ENCODE measurements around the gene NSUN2. TPM values are rescaled to one million over a fixed set of nuclear protein-coding genes. Genes with fewer than 3 reads are reported as not detected.

NSUN2 gene
- total and polyA plus RNA-seq, 10 donors: 42.4 to 77.8 (median 56.9) TPM

GRCh38 chr5:6636293-6636692 is 3.4 kb upstream of the NSUN2 start:
- Histone ChIP-seq H3K4me1 (peaks cover 9 to 64% (median 23%) of the 10 kb centered on the region in 6 donors), H3K4me3 (no peak overlapping the region), H3K36me3 (peaks cover 0 to 3% (median under 1%) of the 10 kb centered on the region in 6 donors), H3K9me3 (no peaks in the 10 kb centered on the region), H3K27me3 (replicated peaks in 1 of 7) (no peaks in the 10 kb centered on the region), H3K27ac (no peak overlapping the region)
- TF ChIP-seq, protein P1, sequence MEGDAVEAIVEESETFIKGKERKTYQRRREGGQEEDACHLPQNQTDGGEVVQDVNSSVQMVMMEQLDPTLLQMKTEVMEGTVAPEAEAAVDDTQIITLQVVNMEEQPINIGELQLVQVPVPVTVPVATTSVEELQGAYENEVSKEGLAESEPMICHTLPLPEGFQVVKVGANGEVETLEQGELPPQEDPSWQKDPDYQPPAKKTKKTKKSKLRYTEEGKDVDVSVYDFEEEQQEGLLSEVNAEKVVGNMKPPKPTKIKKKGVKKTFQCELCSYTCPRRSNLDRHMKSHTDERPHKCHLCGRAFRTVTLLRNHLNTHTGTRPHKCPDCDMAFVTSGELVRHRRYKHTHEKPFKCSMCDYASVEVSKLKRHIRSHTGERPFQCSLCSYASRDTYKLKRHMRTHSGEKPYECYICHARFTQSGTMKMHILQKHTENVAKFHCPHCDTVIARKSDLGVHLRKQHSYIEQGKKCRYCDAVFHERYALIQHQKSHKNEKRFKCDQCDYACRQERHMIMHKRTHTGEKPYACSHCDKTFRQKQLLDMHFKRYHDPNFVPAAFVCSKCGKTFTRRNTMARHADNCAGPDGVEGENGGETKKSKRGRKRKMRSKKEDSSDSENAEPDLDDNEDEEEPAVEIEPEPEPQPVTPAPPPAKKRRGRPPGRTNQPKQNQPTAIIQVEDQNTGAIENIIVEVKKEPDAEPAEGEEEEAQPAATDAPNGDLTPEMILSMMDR (IDR thresholded peaks at IDR 0.05 in 8 of 11, conservative IDR thresholded peaks at IDR 0.05 in 3 of 11): no peak
- TF ChIP-seq POLR2AphosphoS5 (IDR thresholded peaks at IDR 0.05) (no peak), POLR2A (IDR thresholded peaks at IDR 0.05) (no peak)
- WGBS, 5 donors: 54 to 96% (median 85%) methylated on average over 5 of the region's 5 CpGs
- intact Hi-C loops (cut with DNase I; ENCODE audit: low total_unique reads): no loop called here
- DNase-seq: no peak

DNA sequence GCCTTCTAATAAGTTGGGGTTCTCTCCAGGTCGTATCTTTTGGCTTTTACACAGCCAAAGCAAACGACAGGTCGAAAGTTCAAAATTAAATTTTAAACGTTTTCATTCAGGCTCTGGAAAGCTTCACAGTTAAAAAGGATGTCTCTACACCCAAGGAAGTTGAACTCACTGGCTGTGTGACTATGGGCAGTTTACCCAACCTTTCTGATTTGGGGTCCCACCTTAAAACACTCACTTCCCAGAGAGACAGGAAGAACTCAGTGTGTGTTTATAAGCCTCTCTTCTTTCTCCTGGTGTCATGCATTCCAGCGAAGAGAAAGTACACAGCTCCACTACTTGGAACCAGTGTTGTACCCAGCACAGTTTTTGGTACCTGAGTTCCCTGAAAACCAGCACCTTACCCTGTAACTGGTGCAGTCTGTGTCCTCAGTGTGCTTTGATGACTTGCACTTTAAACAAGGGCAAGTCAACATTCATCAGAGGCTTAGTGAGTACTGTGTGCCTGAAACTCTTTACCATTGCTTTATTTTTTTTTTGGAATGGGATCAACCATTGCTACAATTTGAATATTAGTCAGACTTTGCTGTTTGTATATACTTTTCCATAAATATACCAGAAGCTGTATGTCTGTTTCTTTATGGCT is 2.1 kb upstream of the NSUN2 start:
- Histone ChIP-seq H3K27me3 (replicated peaks in 1 of 7) (no peaks in the 10 kb centered on the region), H3K4me1 (peaks cover 9 to 78% (median 31%) of the 10 kb centered on the region in 6 donors), H3K36me3 (peaks cover 2 to 17% (median 13%) of the 10 kb centered on the region in 6 donors), H3K27ac (no peak overlapping the region), H3K4me3 (peak overlapping the region in 1 of 8 donors; percentile 98), H3K9me3 (no peaks in the 10 kb centered on the region)
- TF ChIP-seq POLR2AphosphoS5 (IDR thresholded peaks at IDR 0.05): no peak
- TF ChIP-seq POLR2A (IDR thresholded peaks at IDR 0.05): no peak
- WGBS, 5 donors: 78 to 88% (median 81%) methylated on average over 5 of the region's 5 CpGs
- intact Hi-C loops (cut with DNase I; ENCODE audit: low total_unique reads): loop anchor here (5.0 kb wide), 1 partner anchor 77 kb away; the partner anchor contains the start of gene TENT4A
- no peak for DNase-seq

GRCh38 chr5:6634306-6634705 is 1.5 kb upstream of the NSUN2 start:
- peaks cover 9 to 84% (median 33%) of the 10 kb centered on the region in 6 donors for H3K4me1 ChIP-seq
- intact Hi-C loops (cut with DNase I; ENCODE audit: low total_unique reads): loop anchor here (5.0 kb wide), 1 partner anchor 78 kb away; the partner anchor contains the start of gene TENT4A
- 15 to 22% (median 20%) methylated on average over 6 of the region's 6 CpGs for WGBS, 5 donors

DNA sequence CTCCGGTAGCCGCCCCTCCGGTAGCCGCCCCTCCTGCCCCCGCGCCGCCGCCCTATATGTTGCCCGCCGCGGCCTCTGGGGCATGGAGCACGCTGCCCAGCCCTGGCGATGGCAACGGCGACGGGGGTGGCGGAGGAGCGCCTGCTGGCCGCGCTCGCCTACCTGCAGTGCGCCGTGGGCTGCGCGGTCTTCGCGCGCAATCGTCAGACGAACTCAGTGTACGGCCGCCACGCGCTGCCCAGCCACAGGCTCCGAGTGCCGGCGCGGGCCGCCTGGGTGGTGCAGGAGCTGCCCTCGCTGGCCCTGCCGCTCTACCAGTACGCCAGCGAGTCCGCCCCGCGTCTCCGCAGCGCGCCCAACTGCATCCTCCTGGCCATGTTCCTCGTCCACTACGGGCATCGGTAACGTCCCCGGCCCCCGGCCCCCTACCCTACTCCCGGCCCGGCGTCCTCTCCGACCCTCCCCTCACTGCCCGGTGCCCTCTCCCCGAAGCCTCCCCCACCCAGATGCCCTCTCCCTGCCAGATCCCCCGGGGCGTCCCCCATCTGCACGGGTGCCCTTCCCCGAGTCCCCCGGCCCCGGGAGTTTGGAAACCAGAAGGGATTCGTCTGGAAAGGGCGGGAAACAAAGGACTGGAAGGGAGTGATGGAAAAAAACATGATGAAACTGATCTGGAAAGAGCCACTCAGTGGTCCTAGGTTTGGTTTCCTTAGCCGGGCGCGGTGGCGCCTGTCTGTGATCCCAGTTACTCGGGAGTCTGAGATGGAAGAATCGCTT is 813 bp upstream of the NSUN2 start:
- Histone ChIP-seq H3K4me1 (peaks cover 9 to 85% (median 34%) of the 10 kb centered on the region in 6 donors), H3K27ac (peak overlapping the region; percentile 89 to 97 (median 92)), H3K9me3 (no peaks in the 10 kb centered on the region), H3K27me3 (replicated peaks in 1 of 7) (no peaks in the 10 kb centered on the region), H3K36me3 (peaks cover 2 to 29% (median 23%) of the 10 kb centered on the region in 6 donors), H3K4me3 (peak overlapping the region; percentile 83 to 100 (median 96))
- DNase-seq: no peak
- intact Hi-C loops (cut with DNase I; ENCODE audit: low total_unique reads): loop anchor here (5.0 kb wide), 1 partner anchor 79 kb away; the partner anchor contains the start of gene TENT4A
- WGBS, 5 donors: 0 to 1% (median 1%) methylated on average over 35 to 75 of the region's 75 CpGs
- TF ChIP-seq, protein P1 (IDR thresholded peaks at IDR 0.05 in 8 of 11, conservative IDR thresholded peaks at IDR 0.05 in 3 of 11): peak in 2 of 11 experiments; percentile 14 to 29
- TF ChIP-seq POLR2AphosphoS5 (IDR thresholded peaks at IDR 0.05) (peak in 1 of 3 donors; percentile 3), POLR2A (IDR thresholded peaks at IDR 0.05) (no peak)

More at GRCh38 chr5:6634306-6634705, 1.5 kb upstream of the NSUN2 start:
- Histone ChIP-seq H3K27me3 (replicated peaks in 1 of 7) (no peaks in the 10 kb centered on the region), H3K27ac (peak overlapping the region in 1 of 8 donors; percentile 89), H3K4me3 (peak overlapping the region; percentile 83 to 100 (median 96)), H3K36me3 (peaks cover 2 to 23% (median 17%) of the 10 kb centered on the region in 6 donors), H3K9me3 (no peaks in the 10 kb centered on the region)
- TF ChIP-seq, protein P1 (IDR thresholded peaks at IDR 0.05 in 8 of 11, conservative IDR thresholded peaks at IDR 0.05 in 3 of 11): no peak
- TF ChIP-seq POLR2AphosphoS5 (IDR thresholded peaks at IDR 0.05) (no peak), POLR2A (IDR thresholded peaks at IDR 0.05) (no peak)
- no peak for DNase-seq
